ENCODE measurements around the gene CYTH2. TPM values are rescaled to one million over a fixed set of nuclear protein-coding genes. Genes with fewer than 3 reads are reported as not detected.

The CYTH2 gene
- total RNA-seq, 2 donors from 2014 or later: 50.6 to 79.4 TPM

GRCh38 chr19:48477698-48478338, 8.6 kb downstream of the CYTH2 start:
- no peak for TF ChIP-seq CTCF (IDR thresholded peaks at IDR 0.05)
- Histone ChIP-seq H3K4me3 (no peak overlapping the region), H3K4me1 (ENCODE audit: control insufficient read depth in 1 of 2, low read depth in 2 of 2) (peaks cover 5 to 15% of the 10 kb centered on the region in 2 donors), H3K27me3 (replicated peaks; ENCODE audit: insufficient read depth) (no peaks in the 10 kb centered on the region), H3K27ac (no peak overlapping the region), H3K36me3 (peaks cover 50% of the 10 kb centered on the region), H3K9me3 (no peaks in the 10 kb centered on the region)
- DNase-seq (ENCODE audit: low spot score) (no peak), ATAC-seq (ENCODE audit: insufficient number of reproducible peaks, low FRiP score, low read depth) (no peak)

GRCh38 chr19:48478339-48479256, 9.4 kb downstream of the CYTH2 start:
- TF ChIP-seq CTCF (IDR thresholded peaks at IDR 0.05): no peak
- H3K27ac ChIP-seq: no peak overlapping the region
- H3K36me3 ChIP-seq: peaks cover 44% of the 10 kb centered on the region
- no peak overlapping the region for H3K4me3 ChIP-seq
- H3K27me3 ChIP-seq (replicated peaks; ENCODE audit: insufficient read depth): no peaks in the 10 kb centered on the region
- H3K9me3 ChIP-seq: no peaks in the 10 kb centered on the region
- peaks cover 5 to 15% of the 10 kb centered on the region in 2 donors for H3K4me1 ChIP-seq (ENCODE audit: control insufficient read depth in 1 of 2, low read depth in 2 of 2)
- ATAC-seq (ENCODE audit: insufficient number of reproducible peaks, low FRiP score, low read depth) (no peak), DNase-seq (ENCODE audit: low spot score) (no peak)

DNA sequence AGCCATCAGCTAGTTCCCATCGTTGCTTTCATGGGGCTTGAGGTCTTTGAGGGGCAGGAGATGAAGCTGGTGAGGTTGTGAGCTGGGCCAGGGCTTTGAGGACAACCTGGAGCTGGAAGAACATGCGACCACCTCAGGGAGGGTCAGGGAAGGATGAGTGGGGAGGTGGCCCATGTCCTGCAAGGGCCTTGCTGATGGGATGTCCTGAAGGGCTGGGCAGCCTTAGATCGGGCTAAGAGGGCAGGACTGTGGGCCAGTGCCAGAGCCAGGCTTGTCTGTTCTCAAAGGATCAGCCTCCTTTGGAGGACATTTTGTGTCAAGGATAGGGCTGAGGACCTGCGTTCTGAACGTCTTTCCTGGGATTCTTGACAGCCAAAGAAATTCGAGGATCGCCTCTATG, 10.5 kb downstream of the CYTH2 start:
- Histone ChIP-seq H3K4me1 (ENCODE audit: control insufficient read depth in 1 of 2, low read depth in 2 of 2) (peaks cover 5 to 15% of the 10 kb centered on the region in 2 donors), H3K9me3 (no peaks in the 10 kb centered on the region), H3K4me3 (peak overlapping the region; percentile 89), H3K27me3 (replicated peaks; ENCODE audit: insufficient read depth) (no peaks in the 10 kb centered on the region), H3K27ac (peak overlapping the region; percentile 91 to 95), H3K36me3 (peaks cover 36% of the 10 kb centered on the region)
- ATAC-seq (ENCODE audit: insufficient number of reproducible peaks, low FRiP score, low read depth) (no peak), DNase-seq (ENCODE audit: low spot score) (no peak)
- no peak for TF ChIP-seq CTCF (IDR thresholded peaks at IDR 0.05)

- Histone ChIP-seq H3K9me3 (no peaks in the 10 kb centered on the region), H3K27ac (peak overlapping the region; percentile 91 to 95), H3K27me3 (replicated peaks; ENCODE audit: insufficient read depth) (no peaks in the 10 kb centered on the region), H3K4me3 (peak overlapping the region; percentile 89), H3K36me3 (peaks cover 32% of the 10 kb centered on the region), H3K4me1 (ENCODE audit: control insufficient read depth in 1 of 2, low read depth in 2 of 2) (peaks cover 5 to 15% of the 10 kb centered on the region in 2 donors)
- no peak for DNase-seq (ENCODE audit: low spot score)
- no peak for TF ChIP-seq CTCF (IDR thresholded peaks at IDR 0.05)
- peak; percentile 29 for ATAC-seq (ENCODE audit: insufficient number of reproducible peaks, low FRiP score, low read depth)
Measured at GRCh38 chr19:48480183-48480557, 11.0 kb downstream of the CYTH2 start.

Measured in thoracic aorta (tissue), 2 donors.